Measurements from ENCODE around the gene GRAMD2B. TPM values are rescaled to one million over a fixed set of nuclear protein-coding genes. Genes with fewer than 3 reads are reported as not detected.

The GRAMD2B gene
- total RNA-seq, 1 experiment from 2014 or later = 33.6 TPM

- DNase-seq (no peak), ATAC-seq (no peak)
- TF ChIP-seq EZH2 (IDR thresholded peaks at IDR 0.05; ENCODE audit: low read length, unreplicated experiment) (no peak), CTCF (conservative IDR thresholded peaks at IDR 0.05; ENCODE audit: low read depth, low read length) (no peak), EZH2phosphoT487 (IDR thresholded peaks at IDR 0.05; ENCODE audit: borderline replicate concordance, low read length) (no peak)
- H3K9me2 ChIP-seq (replicated peaks; ENCODE audit: low read length) = no peaks in the 10 kb centered on the region
- no TSS peak for BruUV-seq (replicated peaks)
- no peaks in the 10 kb centered on the region for H3K79me2 ChIP-seq (ENCODE audit: low read length)
- H3K36me3 ChIP-seq (ENCODE audit: low read depth, low read length) = no peaks in the 10 kb centered on the region
- no peaks in the 10 kb centered on the region for H3F3A ChIP-seq (ENCODE audit: low read length, unreplicated experiment)
- no peak overlapping the region for H3K4me2 ChIP-seq (ENCODE audit: low read length)
- H3K4me1 ChIP-seq (ENCODE audit: insufficient read depth, low read length) = peaks cover 9% of the 10 kb centered on the region; the same call in 1 of the 2 replicates
- no peaks in the 10 kb centered on the region for H3K9me3 ChIP-seq (ENCODE audit: low read length)
- H4K20me1 ChIP-seq (ENCODE audit: low read length) = no peaks in the 10 kb centered on the region
- no peaks in the 10 kb centered on the region for H3K27me3 ChIP-seq (ENCODE audit: low read length)
- no peak overlapping the region for H3K4me3 ChIP-seq (ENCODE audit: low read length)
- H3K27ac ChIP-seq (ENCODE audit: low read length) = no peak overlapping the region
- no peak overlapping the region for H2AFZ ChIP-seq (ENCODE audit: low read length)
- CTCF ChIA-PET = no interaction called here
- POLR2A ChIA-PET (ENCODE audit: unreplicated experiment) = no interaction called here
- no peak overlapping the region for H3K9ac ChIP-seq (ENCODE audit: low read length)
- intact Hi-C loops (cut with micrococcal nuclease) = no loop called here
Measured at GRCh38 chr5:126417178-126417577, 6.0 kb upstream of the GRAMD2B start.

GRCh38 chr5:126419102-126419501 lies 4.1 kb upstream of the GRAMD2B start:
- DNase-seq (no peak), ATAC-seq (no peak)
- H3K4me3 ChIP-seq (ENCODE audit: low read length) = no peak overlapping the region
- H3F3A ChIP-seq (ENCODE audit: low read length, unreplicated experiment) = no peaks in the 10 kb centered on the region
- intact Hi-C loops (cut with micrococcal nuclease) = no loop called here
- CTCF ChIA-PET = no interaction called here
- no peak for TF ChIP-seq EZH2 (IDR thresholded peaks at IDR 0.05; ENCODE audit: low read length, unreplicated experiment)
- no peak for TF ChIP-seq EZH2phosphoT487 (IDR thresholded peaks at IDR 0.05; ENCODE audit: borderline replicate concordance, low read length)
- no peak for TF ChIP-seq CTCF (conservative IDR thresholded peaks at IDR 0.05; ENCODE audit: low read depth, low read length)
- no peak overlapping the region for H3K9ac ChIP-seq (ENCODE audit: low read length)
- no peak overlapping the region for H2AFZ ChIP-seq (ENCODE audit: low read length)
- H3K27me3 ChIP-seq (ENCODE audit: low read length) = no peaks in the 10 kb centered on the region
- no peaks in the 10 kb centered on the region for H3K9me2 ChIP-seq (replicated peaks; ENCODE audit: low read length)
- no peak overlapping the region for H3K4me2 ChIP-seq (ENCODE audit: low read length)
- H3K79me2 ChIP-seq (ENCODE audit: low read length) = peaks cover 8% of the 10 kb centered on the region
- peaks cover 14% of the 10 kb centered on the region; the same call in 1 of the 2 replicates for H3K4me1 ChIP-seq (ENCODE audit: insufficient read depth, low read length)
- H3K27ac ChIP-seq (ENCODE audit: low read length) = no peak overlapping the region
- no peaks in the 10 kb centered on the region for H3K36me3 ChIP-seq (ENCODE audit: low read depth, low read length)
- H3K9me3 ChIP-seq (ENCODE audit: low read length) = no peaks in the 10 kb centered on the region
- POLR2A ChIA-PET (ENCODE audit: unreplicated experiment) = no interaction called here
- BruUV-seq (replicated peaks) = no TSS peak
- no peaks in the 10 kb centered on the region for H4K20me1 ChIP-seq (ENCODE audit: low read length)

GRCh38 chr5:126428421-126428820 lies 5.2 kb downstream of the GRAMD2B start:
- H3F3A ChIP-seq (ENCODE audit: low read length, unreplicated experiment) = no peaks in the 10 kb centered on the region
- no peak for ATAC-seq
- CTCF ChIA-PET = no interaction called here

More at GRCh38 chr5:126428421-126428820, 5.2 kb downstream of the GRAMD2B start:
- intact Hi-C loops (cut with micrococcal nuclease) = loop anchor here (10.0 kb wide), 1 partner anchor 166 kb away; the partner anchor contains the start of gene ALDH7A1
- Histone ChIP-seq H3K9me2 (replicated peaks; ENCODE audit: low read length) (no peaks in the 10 kb centered on the region), H3K4me2 (ENCODE audit: low read length) (no peak overlapping the region), H3K9ac (ENCODE audit: low read length) (no peak overlapping the region), H3K36me3 (ENCODE audit: low read depth, low read length) (peaks cover 22% of the 10 kb centered on the region), H3K4me3 (ENCODE audit: low read length) (no peak overlapping the region), H4K20me1 (ENCODE audit: low read length) (0 out of 2 replicates have a peak, but pooled peaks cover 4% of the 10 kb centered on the region), H3K27me3 (ENCODE audit: low read length) (no peaks in the 10 kb centered on the region), H3K79me2 (ENCODE audit: low read length) (peaks cover 98% of the 10 kb centered on the region), H3K4me1 (ENCODE audit: insufficient read depth, low read length) (peaks cover 22% of the 10 kb centered on the region), H3K9me3 (ENCODE audit: low read length) (no peaks in the 10 kb centered on the region), H3K27ac (ENCODE audit: low read length) (no peak overlapping the region), H2AFZ (ENCODE audit: low read length) (no peak overlapping the region)
- BruUV-seq (replicated peaks) = no TSS peak
- DNase-seq = no peak
- POLR2A ChIA-PET (ENCODE audit: unreplicated experiment) = interaction anchor here (0.6 kb wide), 1 partner anchor 21 kb away, joined by 4 read pairs; no protein-coding TSS in a partner anchor
- TF ChIP-seq EZH2phosphoT487 (IDR thresholded peaks at IDR 0.05; ENCODE audit: borderline replicate concordance, low read length) = no peak
- TF ChIP-seq CTCF (conservative IDR thresholded peaks at IDR 0.05; ENCODE audit: low read depth, low read length) = no peak
- TF ChIP-seq EZH2 (IDR thresholded peaks at IDR 0.05; ENCODE audit: low read length, unreplicated experiment) = no peak
